ENCODE measurements around the gene ALDH18A1. TPM values are rescaled to one million over a fixed set of nuclear protein-coding genes. Genes with fewer than 3 reads are reported as not detected.

Gene ALDH18A1
- total RNA-seq, 4 donors from 2014 or later: 66.6 to 134 (median 96.5) TPM

DNA sequence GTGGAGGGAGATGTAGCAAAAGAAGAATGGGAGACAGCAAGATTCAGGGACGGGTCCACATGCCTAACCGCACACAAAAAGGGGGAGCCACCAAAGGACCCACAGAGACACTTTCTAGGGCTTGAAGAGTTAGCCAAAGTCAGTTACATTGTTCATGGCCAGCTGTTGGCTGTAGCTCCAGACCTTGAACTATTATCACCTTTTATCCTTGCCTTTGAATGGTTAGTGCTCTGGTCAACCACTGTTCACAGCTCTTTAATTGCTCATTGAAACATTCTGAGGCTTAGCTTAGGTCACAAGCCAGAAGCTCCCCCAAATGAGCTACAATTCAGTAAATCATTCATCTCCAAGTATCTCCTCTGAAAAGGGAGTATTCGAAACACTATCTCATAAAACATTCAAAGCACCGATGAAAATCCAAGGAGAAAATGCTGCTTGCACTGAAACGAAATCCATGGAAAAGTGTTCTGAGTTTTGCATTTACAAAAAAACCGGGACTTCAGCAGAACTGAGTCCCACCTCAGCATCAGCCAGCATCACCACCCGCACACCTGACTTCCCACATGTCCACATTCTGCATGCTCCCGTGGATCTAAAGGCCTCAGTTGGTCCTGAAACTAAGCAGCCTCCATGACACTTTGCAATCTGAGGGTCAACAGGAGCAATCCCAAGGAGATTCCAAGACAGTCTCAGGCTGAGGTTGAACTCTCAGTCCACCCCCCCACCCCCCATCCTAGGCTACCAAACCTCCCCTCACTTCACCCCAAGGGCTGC lies 99.3 kb downstream of the ALDH18A1 start:
- 82 to 85% methylated on average over 8 of the region's 8 CpGs for WGBS, 2 donors
- Histone ChIP-seq H3K36me3 (no peaks in the 10 kb centered on the region), H3K27ac (no peak overlapping the region), H3K4me3 (replicated peaks in 1 of 3) (no peak overlapping the region), H3K27me3 (no peaks in the 10 kb centered on the region), H3K9me3 (no peaks in the 10 kb centered on the region), H3K4me1 (peaks cover 5 to 10% of the 10 kb centered on the region in 2 donors)
- intact Hi-C loops (cut with DNase I): no loop called here
- no peak for DNase-seq
- TF ChIP-seq, protein P1, sequence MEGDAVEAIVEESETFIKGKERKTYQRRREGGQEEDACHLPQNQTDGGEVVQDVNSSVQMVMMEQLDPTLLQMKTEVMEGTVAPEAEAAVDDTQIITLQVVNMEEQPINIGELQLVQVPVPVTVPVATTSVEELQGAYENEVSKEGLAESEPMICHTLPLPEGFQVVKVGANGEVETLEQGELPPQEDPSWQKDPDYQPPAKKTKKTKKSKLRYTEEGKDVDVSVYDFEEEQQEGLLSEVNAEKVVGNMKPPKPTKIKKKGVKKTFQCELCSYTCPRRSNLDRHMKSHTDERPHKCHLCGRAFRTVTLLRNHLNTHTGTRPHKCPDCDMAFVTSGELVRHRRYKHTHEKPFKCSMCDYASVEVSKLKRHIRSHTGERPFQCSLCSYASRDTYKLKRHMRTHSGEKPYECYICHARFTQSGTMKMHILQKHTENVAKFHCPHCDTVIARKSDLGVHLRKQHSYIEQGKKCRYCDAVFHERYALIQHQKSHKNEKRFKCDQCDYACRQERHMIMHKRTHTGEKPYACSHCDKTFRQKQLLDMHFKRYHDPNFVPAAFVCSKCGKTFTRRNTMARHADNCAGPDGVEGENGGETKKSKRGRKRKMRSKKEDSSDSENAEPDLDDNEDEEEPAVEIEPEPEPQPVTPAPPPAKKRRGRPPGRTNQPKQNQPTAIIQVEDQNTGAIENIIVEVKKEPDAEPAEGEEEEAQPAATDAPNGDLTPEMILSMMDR (IDR thresholded peaks at IDR 0.05): no peak
- TF ChIP-seq POLR2A (IDR thresholded peaks at IDR 0.05): no peak

Other genes with a start within 250 kb of the ALDH18A1 start
- gene SORBS1, start 95.3 kb downstream of the ALDH18A1 start, total RNA-seq: 10 to 100 TPM; 21.5 to 65.8 (median 30.1) TPM
- gene TCTN3, start 37.2 kb upstream of the ALDH18A1 start, total RNA-seq: 10 to 100 TPM; 37.5 to 62.1 (median 51.8) TPM
- gene ENTPD1, start 99.5 kb upstream of the ALDH18A1 start, total RNA-seq: 10 to 100 TPM in 3 of 4 donors, 1 to 10 TPM in 1; 7.2 to 19.3 (median 13.4) TPM

Measured in thyroid gland (tissue), 4 donors.